Skeletal muscle tissue (tissue), 4 donors: ENCODE data around the gene KXD1. TPM values are rescaled to one million over a fixed set of nuclear protein-coding genes. Genes with fewer than 3 reads are reported as not detected.
"Not testable (repeated sequence)": the region's sequence is repeated elsewhere in the genome, so short reads cannot be mapped to it uniquely, and the experiment has no call there.

Experiments used
- H3K27ac ChIP-seq: one replicate; pipeline ENCODE4 v1.7.0; 2013; ENCODE audit warnings: mild to moderate bottlenecking, low read depth, low read length, inconsistent platforms
- H3K27me3 ChIP-seq, 3 donors: one replicate each; pipeline ENCODE4 v1.7.0; 2013; ENCODE audit warnings: low read length in 3 of 3; ENCODE audit not compliant: control insufficient read depth in 3 of 3, insufficient read depth in 3 of 3
- H3K36me3 ChIP-seq, 3 donors: one replicate each; pipeline ENCODE4 v1.7.0; 2013; ENCODE audit warnings: low read length in 3 of 3; ENCODE audit not compliant: control insufficient read depth in 3 of 3, insufficient read depth in 3 of 3
- H3K4me1 ChIP-seq, 3 donors: one replicate each; pipeline ENCODE4 v1.7.0; 2013; ENCODE audit warnings: low read length in 3 of 3, mild to moderate bottlenecking in 3 of 3; ENCODE audit not compliant: control insufficient read depth in 3 of 3, insufficient read depth in 3 of 3
- H3K4me3 ChIP-seq, 3 donors: one replicate each; pipeline ENCODE4 v1.7.0; 2013; ENCODE audit warnings: low read length in 3 of 3
- H3K9ac ChIP-seq, 3 donors: one replicate each; pipeline ENCODE4 v1.7.0; 2013; ENCODE audit warnings: low read length in 3 of 3, mild to moderate bottlenecking in 3 of 3, moderate library complexity in 2 of 3, low read depth in 1 of 3
- H3K9me3 ChIP-seq, 3 donors: one replicate each; pipeline ENCODE4 v1.7.0; 2013; ENCODE audit warnings: low read length in 3 of 3; ENCODE audit not compliant: control insufficient read depth in 3 of 3
- total RNA-seq: library from RNA; depleted of rRNA; stranded (reverse); fragments of >200 nt; gene quantifications from one replicate; pipeline ENCODE4 v1.2.3, GENCODE V29; 2014
- donor health status: Osteomylitis.

KXD1 gene
- total RNA-seq, 1 donor from 2014 or later = 36.0 TPM

DNA sequence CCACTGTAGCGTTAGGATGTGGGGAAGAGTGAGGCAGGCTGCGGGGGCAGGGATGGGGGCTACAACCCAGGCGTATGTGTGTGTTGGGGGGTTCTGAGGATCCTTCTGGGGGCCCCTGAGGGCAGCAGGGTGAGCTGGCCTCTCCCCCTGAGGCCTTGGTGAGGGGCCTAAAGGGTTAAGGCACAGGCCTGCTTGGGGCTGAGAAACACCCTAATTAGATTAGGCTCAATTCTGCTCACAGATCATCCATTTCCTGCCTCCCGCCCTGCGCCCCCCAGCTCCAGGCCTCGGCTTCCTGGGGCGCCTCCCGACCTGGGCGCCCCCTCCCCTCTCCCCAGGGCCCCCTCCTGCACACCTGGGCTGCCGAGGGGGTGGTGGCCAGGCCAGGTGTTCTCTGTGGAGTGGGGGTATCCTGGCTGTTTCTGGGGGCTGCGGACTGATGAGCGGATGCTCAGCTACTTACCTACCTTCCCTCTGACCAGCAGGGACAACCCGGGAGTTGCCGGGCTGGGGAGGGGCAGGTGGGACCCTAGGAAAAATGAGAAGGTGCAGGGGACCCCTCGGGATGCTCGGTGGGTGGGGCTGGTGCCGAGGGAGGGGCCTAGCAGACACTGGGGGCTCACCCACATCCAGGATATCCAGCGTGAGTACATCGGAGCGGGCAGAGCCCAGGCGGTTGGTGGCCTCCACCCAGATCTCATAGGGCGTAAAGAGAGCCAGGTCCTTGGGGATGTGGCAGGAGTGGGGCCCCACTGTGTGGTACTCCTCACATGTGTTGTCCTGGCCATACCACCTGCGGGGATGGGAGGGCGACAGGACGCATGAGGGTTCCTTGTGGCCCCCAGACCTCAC lies 40.4 kb downstream of the KXD1 start:
- Histone ChIP-seq H3K27ac (no peak overlapping the region), H3K9me3 (no peaks in the 10 kb centered on the region), H3K4me1 (peaks cover 9 to 17% (median 16%) of the 10 kb centered on the region in 3 donors), H3K36me3 (no peaks in the 10 kb centered on the region), H3K4me3 (no peak overlapping the region), H3K27me3 (peaks cover 14 to 29% (median 27%) of the 10 kb centered on the region in 3 donors), H3K9ac (no peak overlapping the region)

DNA sequence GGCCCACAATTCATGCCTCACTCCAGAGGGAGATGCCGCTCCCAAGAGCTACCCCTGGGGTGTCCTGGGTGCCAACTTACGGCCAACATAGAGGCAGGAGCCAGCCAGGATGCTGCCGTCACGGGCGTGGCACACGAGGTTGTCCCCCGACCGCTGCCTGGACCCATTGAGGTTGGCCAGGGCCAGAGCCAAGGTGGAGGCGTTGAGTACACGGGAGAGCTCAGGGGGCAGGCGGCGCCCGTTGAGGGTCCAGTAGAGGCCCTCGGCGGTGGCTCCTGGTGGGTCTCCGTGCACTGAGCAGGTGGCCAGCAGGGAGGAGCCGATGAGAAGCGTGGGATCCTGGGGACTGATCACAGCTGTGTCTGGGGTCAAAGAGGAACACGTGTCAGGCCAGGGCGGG lies 41.8 kb downstream of the KXD1 start:
- no peaks in the 10 kb centered on the region for H3K36me3 ChIP-seq
- peaks cover 22 to 39% (median 38%) of the 10 kb centered on the region in 3 donors for H3K27me3 ChIP-seq
- no peak overlapping the region for H3K27ac ChIP-seq
- H3K4me1 ChIP-seq = peaks cover 11 to 14% (median 14%) of the 10 kb centered on the region in 3 donors
- H3K4me3 ChIP-seq = no peak overlapping the region
- no peaks in the 10 kb centered on the region for H3K9me3 ChIP-seq
- H3K9ac ChIP-seq = no peak overlapping the region

DNA sequence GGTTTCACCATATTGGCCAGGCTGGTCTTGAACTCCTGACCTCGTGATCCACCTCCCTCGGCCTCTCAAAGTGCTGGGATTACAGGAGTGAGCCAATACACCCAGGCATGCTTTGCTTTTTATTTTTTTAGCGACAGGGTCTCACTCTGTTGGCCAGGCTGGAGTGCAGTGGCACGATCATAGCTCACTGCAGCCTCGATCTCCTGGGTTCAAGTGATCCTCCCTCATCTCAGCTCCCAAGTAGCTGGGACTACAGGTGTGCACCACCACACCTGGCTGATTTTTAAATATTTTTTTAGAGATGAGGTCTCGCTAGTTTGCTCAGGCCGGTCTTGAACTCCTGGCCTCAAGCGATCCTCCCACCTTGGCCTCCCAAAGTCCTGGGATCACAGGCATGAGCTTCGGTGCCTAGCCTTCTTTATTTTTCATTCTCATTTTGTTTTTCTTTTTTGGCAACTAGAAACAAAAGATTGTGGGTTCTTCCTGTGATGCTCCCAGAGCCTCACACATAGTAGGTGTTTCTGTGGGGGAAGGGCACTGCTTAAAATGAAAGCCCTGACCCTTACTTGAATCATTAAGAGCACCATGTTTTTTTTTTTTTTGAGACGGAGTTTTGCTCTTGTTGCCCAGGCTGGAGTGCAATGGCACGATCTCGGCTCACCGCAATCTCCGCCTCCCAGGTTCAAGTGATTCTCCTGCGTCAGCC lies 43.2 kb downstream of the KXD1 start:
- not testable (repeated sequence) for H3K9me3 ChIP-seq, H3K4me1 ChIP-seq, H3K4me3 ChIP-seq, H3K27ac ChIP-seq, H3K36me3 ChIP-seq, H3K9ac ChIP-seq
- peaks cover 26 to 48% (median 46%) of the 10 kb centered on the region in 3 donors for H3K27me3 ChIP-seq

DNA sequence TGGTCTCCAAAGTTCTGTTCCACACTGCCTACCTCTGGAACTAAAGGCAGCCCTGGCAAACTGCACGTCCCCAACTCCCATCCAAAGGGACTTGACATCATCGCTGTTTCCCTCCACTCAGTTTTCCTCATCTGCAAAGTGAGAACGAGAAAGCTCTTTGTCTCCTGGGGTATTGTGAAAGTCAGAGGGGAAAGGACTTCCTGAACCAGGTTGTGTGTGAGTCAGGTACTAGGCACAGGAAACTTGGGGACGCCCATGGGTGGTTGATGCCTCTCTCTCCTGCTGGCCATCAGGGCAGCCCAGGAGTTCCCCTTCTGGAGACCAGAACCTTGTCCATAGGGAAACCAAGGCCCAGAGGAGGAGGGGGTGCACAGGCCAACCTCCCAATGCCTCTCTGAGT lies 44.2 kb downstream of the KXD1 start:
- Histone ChIP-seq H3K4me3 (no peak overlapping the region), H3K36me3 (no peaks in the 10 kb centered on the region), H3K27me3 (peaks cover 26 to 48% (median 48%) of the 10 kb centered on the region in 3 donors), H3K4me1 (peaks cover 0 to 8% (median 5%) of the 10 kb centered on the region in 3 donors), H3K27ac (no peak overlapping the region), H3K9ac (no peak overlapping the region), H3K9me3 (no peaks in the 10 kb centered on the region)

DNA sequence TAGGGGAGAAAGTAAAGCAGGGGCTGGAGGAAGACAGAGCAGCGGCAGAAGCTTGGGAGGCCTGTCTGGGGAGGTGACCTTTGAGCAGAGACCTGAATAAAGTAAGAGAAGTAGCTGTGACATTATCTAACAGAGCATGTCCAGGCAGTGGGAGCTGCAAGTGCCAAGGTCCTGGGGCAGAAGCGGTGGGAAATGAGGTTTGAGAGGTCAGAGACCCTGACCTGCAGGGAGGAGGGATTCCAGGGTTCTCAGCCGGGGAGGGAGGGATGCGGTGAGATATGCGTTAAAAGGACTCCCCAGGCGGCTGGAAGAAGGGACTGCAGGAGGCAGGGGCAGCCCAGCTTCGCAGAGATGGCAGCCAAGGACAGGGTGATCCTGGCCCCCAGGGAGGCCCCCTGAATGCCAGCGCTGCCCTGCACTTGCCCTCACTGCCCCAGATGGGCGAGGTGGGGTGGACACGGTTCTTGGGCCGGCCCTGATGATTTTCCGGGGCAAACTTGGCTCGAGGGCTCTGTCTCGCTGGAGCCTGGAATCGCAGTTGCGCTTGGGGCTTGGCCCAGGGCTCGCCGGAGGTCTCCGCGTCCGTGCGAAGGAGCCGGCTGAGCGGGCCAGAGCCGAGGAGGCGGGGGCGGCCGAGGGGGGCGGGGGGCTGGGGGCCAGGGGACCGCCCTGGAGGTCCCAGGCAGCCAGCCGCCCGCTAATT lies 45.7 kb downstream of the KXD1 start:
- Histone ChIP-seq H3K27me3 (peaks cover 37 to 53% (median 51%) of the 10 kb centered on the region in 3 donors), H3K9ac (no peak overlapping the region), H3K4me1 (peaks cover 5 to 16% (median 7%) of the 10 kb centered on the region in 3 donors), H3K36me3 (no peaks in the 10 kb centered on the region), H3K9me3 (no peaks in the 10 kb centered on the region), H3K4me3 (no peak overlapping the region), H3K27ac (no peak overlapping the region)

DNA sequence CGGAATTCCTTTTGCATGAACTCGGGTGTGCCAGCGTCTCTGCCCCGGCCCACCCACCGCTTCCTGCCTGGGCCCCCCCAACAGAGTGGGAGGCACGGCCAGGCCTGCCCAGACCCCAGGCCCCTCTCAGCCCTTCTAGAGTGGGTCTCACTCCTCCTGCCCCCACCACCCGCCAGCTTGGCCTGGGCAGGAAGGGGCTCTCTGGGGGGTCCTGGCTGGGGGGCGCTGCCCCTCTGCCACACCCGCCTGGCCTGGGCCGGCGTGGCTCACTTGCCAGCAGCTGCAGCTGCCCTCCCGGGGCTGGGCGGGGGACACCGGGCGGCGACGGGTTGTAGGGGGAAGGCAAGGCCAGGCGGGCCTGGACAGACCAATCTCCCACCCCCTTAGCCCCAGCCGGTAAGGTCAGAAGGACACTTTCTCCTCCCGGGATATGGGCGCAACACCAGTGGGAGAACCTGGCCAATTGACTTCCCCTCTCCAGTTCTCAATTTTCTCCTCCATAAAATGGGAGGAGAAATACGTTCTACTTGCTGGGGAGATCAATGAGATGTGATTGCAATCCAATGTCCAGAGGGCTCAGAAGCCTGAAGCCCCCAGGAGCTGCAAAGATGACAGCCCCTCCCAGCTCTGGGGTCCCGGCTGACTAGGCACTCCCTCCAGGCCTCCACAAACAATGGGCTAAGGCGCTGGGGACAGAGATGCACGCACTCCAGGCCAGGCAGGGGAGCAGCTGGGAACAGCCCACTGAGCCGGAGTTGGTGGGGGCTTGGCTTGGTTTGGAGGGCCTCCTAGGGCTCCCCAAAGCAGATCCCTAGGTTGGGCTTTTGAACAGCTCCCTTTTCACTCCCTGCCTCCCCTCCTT lies 46.5 kb downstream of the KXD1 start:
- Histone ChIP-seq H3K9me3 (no peaks in the 10 kb centered on the region), H3K36me3 (no peaks in the 10 kb centered on the region), H3K4me3 (no peak overlapping the region), H3K27ac (no peak overlapping the region), H3K27me3 (peaks cover 38 to 54% (median 53%) of the 10 kb centered on the region in 3 donors), H3K4me1 (peaks cover 5 to 16% (median 7%) of the 10 kb centered on the region in 3 donors), H3K9ac (no peak overlapping the region)

DNA sequence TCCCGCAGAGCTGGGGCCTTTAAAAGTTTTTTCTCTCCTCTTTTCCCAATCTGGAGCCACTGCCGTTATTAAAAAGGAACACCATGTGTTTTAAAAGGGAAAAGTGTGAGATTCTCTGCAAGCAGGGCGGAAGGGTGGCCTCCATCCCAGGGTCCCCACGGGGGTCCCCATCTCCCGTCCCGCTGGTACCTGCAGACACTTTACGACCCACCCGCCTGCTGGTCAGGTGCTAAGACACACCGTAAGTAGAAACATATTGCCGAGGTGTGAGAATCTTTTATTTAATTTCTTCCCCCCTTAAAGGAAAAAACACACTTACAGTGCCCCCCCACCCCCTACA lies 47.1 kb downstream of the KXD1 start:
- H3K4me3 ChIP-seq = no peak overlapping the region
- H3K4me1 ChIP-seq = peaks cover 5 to 16% (median 7%) of the 10 kb centered on the region in 3 donors
- H3K9me3 ChIP-seq = no peaks in the 10 kb centered on the region
- H3K9ac ChIP-seq = no peak overlapping the region
- no peak overlapping the region for H3K27ac ChIP-seq
- peaks cover 42 to 54% (median 52%) of the 10 kb centered on the region in 3 donors for H3K27me3 ChIP-seq
- H3K36me3 ChIP-seq = no peaks in the 10 kb centered on the region

DNA sequence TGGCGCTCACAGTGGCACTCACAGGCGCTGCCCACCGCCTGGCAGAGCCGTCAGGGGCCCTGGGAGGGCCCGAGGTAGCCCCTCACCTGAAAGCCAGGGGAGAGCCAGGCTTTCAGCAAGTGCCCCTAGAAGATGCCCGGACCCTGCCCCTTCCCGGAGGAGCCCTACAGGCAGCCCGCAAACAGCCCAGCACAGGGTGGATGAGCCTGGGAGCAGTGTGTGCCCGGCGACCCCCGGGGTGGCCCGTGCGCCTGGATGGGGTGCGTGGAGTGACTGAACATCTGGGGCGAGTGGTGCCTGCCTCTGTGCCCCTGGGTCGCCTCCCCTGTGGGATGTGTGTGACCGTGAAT lies 47.5 kb downstream of the KXD1 start:
- H3K9ac ChIP-seq = no peak overlapping the region
- no peaks in the 10 kb centered on the region for H3K36me3 ChIP-seq
- peaks cover 5 to 16% (median 7%) of the 10 kb centered on the region in 3 donors for H3K4me1 ChIP-seq
- H3K27ac ChIP-seq = no peak overlapping the region
- H3K27me3 ChIP-seq = peaks cover 46 to 58% (median 56%) of the 10 kb centered on the region in 3 donors
- H3K9me3 ChIP-seq = no peaks in the 10 kb centered on the region
- H3K4me3 ChIP-seq = peak overlapping the region in 2 of 3 donors; percentile 22 to 43

DNA sequence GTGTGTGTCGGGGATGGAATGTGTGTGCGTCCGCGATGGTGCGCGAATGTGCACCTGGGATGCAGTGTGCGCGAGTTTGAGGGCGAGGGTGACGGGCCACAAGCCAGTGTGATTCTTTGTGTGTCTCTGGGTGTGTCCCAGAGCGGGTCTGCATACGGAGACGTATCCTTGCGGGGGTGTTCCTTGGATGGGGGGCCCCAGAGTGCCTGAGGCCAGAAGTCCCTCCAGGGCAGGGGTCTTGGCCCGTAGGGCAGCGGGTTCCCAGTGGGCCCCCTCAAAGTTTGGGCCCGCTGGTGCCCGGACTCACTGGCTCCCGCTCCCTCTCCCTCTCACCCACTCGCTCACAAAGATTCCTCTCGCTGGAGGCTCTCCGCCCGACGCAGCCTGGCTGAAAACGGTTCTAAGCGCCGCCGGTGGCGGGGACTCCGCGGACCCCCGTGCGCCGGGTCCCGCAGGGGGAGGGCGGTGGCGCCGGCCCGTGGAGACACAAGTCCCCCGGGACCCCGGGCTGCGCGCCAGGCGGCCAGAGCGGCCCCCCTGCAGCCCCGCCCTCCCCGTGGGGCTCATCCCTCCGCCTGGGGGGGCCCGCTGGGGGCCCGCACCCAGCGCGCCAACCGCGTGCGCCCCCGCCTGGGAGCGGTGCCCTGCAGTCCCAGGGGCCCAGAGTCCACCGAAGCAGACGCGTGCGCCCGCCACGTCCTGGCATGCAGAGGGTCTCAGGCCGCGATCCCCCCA lies 48.0 kb downstream of the KXD1 start:
- H3K36me3 ChIP-seq = no peaks in the 10 kb centered on the region
- H3K9ac ChIP-seq = peak overlapping the region in 1 of 3 donors; percentile 8
- peaks cover 5 to 19% (median 7%) of the 10 kb centered on the region in 3 donors for H3K4me1 ChIP-seq
- H3K27ac ChIP-seq = no peak overlapping the region
- peak overlapping the region; percentile 20 to 43 (median 22) for H3K4me3 ChIP-seq
- peaks cover 50 to 62% (median 60%) of the 10 kb centered on the region in 3 donors for H3K27me3 ChIP-seq
- H3K9me3 ChIP-seq = no peaks in the 10 kb centered on the region
